Liver (tissue), 9 donors: ENCODE data around the gene UBE2M. TPM values are rescaled to one million over a fixed set of nuclear protein-coding genes. Genes with fewer than 3 reads are reported as not detected.

Experiments used
- DNase-seq: peaks from one replicate; pipeline ENCODE4 v3.0.0-alpha.2; 2017; ENCODE audit warnings: low spot score
- H3K27ac ChIP-seq, 2 donors: one replicate each; pipeline ENCODE4 v1.7.0; 2013; ENCODE audit warnings: inconsistent platforms in 2 of 2, low read length in 2 of 2, control low read depth in 1 of 2, low read depth in 1 of 2, mild to moderate bottlenecking in 1 of 2
- H3K27me3 ChIP-seq, 4 donors: one replicate each; pipeline versions ENCODE4 v1.6.1 to v1.7.0; 2013; ENCODE audit warnings: low read length in 3 of 4, inconsistent platforms in 1 of 4, mild to moderate bottlenecking in 1 of 4, moderate library complexity in 1 of 4; ENCODE audit not compliant: control insufficient read depth in 4 of 4, insufficient read depth in 4 of 4
- H3K36me3 ChIP-seq, 4 donors: one replicate each; pipeline versions ENCODE4 v1.6.1 to v1.7.0; 2013; ENCODE audit warnings: low read length in 3 of 4, mild to moderate bottlenecking in 3 of 4, low read depth in 1 of 4, moderate library complexity in 1 of 4; ENCODE audit not compliant: control insufficient read depth in 4 of 4, insufficient read depth in 3 of 4
- H3K4me1 ChIP-seq, 4 donors: one replicate each; pipeline versions ENCODE4 v1.6.1 to v1.7.0; 2013; ENCODE audit warnings: low read length in 3 of 4, mild to moderate bottlenecking in 3 of 4, moderate library complexity in 1 of 4; ENCODE audit not compliant: control insufficient read depth in 4 of 4, insufficient read depth in 4 of 4
- H3K4me3 ChIP-seq, 3 donors: one replicate each; pipeline versions ENCODE4 v1.6.1 to v1.7.0; 2013; ENCODE audit warnings: low read length in 3 of 3, control low read depth in 1 of 3, low read depth in 1 of 3, mild to moderate bottlenecking in 1 of 3
- H3K9ac ChIP-seq, 2 donors: one replicate each; pipeline ENCODE4 v1.7.0; 2013; ENCODE audit warnings: low read length in 2 of 2, mild to moderate bottlenecking in 2 of 2, moderate library complexity in 2 of 2, control low read depth in 1 of 2, low read depth in 1 of 2
- H3K9me3 ChIP-seq, 4 donors: one replicate each; pipeline versions ENCODE4 v1.6.1 to v1.7.0; 2013; ENCODE audit warnings: low read length in 3 of 4; ENCODE audit not compliant: control insufficient read depth in 4 of 4
- EGR1 ChIP-seq, 2 donors: IDR thresholded peaks; 2 replicates each; pipeline ENCODE4 v1.6.1; 2016 to 2018; ENCODE audit warnings: antibody characterized with exemption in 2 of 2, low read depth in 2 of 2
- FOXA1 ChIP-seq: IDR thresholded peaks from 2 replicates; pipeline ENCODE4 v1.6.1; 2016; ENCODE audit warnings: antibody characterized with exemption
- FOXA2 ChIP-seq: IDR thresholded peaks from 2 replicates; pipeline ENCODE4 v1.6.1; 2016; ENCODE audit warnings: antibody characterized with exemption
- GABPA ChIP-seq, 2 donors: IDR thresholded peaks in 1 of 2; conservative IDR thresholded peaks in 1 of 2; 2 replicates each; pipeline ENCODE4 v1.6.1; 2016; ENCODE audit warnings: antibody characterized with exemption in 2 of 2, mild to moderate bottlenecking in 1 of 2, moderate library complexity in 1 of 2
- HNF4A ChIP-seq, 2 donors: conservative IDR thresholded peaks; 2 replicates each; pipeline ENCODE4 v1.6.1; 2016; ENCODE audit warnings: antibody characterized with exemption in 2 of 2, mild to moderate bottlenecking in 2 of 2
- HNF4G ChIP-seq: IDR thresholded peaks from 2 replicates; pipeline ENCODE4 v1.6.1; 2016; ENCODE audit warnings: antibody characterized with exemption
- JUND ChIP-seq, 2 donors: IDR thresholded peaks; 2 replicates each; pipeline ENCODE4 v1.6.1; 2016; ENCODE audit warnings: antibody characterized with exemption in 2 of 2
- NR2F2 ChIP-seq: IDR thresholded peaks from 2 replicates; pipeline ENCODE4 v1.6.1; 2016; ENCODE audit warnings: antibody characterized with exemption
- RAD21 ChIP-seq, 2 donors: IDR thresholded peaks; 2 replicates each; pipeline ENCODE4 v1.6.1; 2016; ENCODE audit warnings: antibody characterized with exemption in 2 of 2, mild to moderate bottlenecking in 2 of 2
- RXRA ChIP-seq, 2 donors: IDR thresholded peaks; 2 replicates each; pipeline ENCODE4 v1.6.1; 2017 to 2018; ENCODE audit warnings: antibody characterized with exemption in 2 of 2, mild to moderate bottlenecking in 1 of 2
- SP1 ChIP-seq: IDR thresholded peaks from 2 replicates; pipeline ENCODE4 v1.6.1; 2018; ENCODE audit warnings: antibody characterized with exemption, mild to moderate bottlenecking
- TAF1 ChIP-seq: conservative IDR thresholded peaks from 2 replicates; pipeline ENCODE4 v1.6.1; 2016; ENCODE audit warnings: antibody characterized with exemption, mild to moderate bottlenecking
- YY1 ChIP-seq: IDR thresholded peaks from 2 replicates; pipeline ENCODE4 v1.6.1; 2016; ENCODE audit warnings: antibody characterized with exemption, mild to moderate bottlenecking
- WGBS: extraction: QIAGEN DNeasy Blood & Tissue Kit; methylation state at CpG from one replicate; pipeline ENCODE4 v1.1.7; 2013; 5-methylcytosine and 5-hydroxymethylcytosine counted together
- polyA plus RNA-seq, 2 donors: library from polyadenylated mRNA; stranded (reverse) in 1 of 2; unstranded in 1 of 2; fragments of 200-250 nt in 1 of 2; fragments of >200 nt in 1 of 2; fragmentation: Nextera tagmentation in 1 of 2; extraction: Ambion mirVana in 1 of 2; gene quantifications; one replicate each; pipeline versions ENCODE4 v1.2.1 to v1.2.3, GENCODE V29; 2013 to 2015
- total RNA-seq, 2 donors: library from RNA; depleted of rRNA; stranded (reverse); fragments of >200 nt; gene quantifications; one replicate each; pipeline ENCODE4 v1.2.3, GENCODE V29; 2014
- TF ChIP-seq, protein P1 (sequence below): IDR thresholded peaks from 2 replicates; pipeline ENCODE4 v1.6.1; 2016; ENCODE audit warnings: antibody characterized with exemption
- TF ChIP-seq, protein P2 (sequence below): IDR thresholded peaks from 2 replicates; pipeline ENCODE4 v1.6.1; 2016; ENCODE audit warnings: antibody characterized with exemption, mild to moderate bottlenecking
- TF ChIP-seq, protein P3 (sequence below): IDR thresholded peaks from 2 replicates; pipeline ENCODE4 v1.6.1; 2016; ENCODE audit warnings: antibody characterized with exemption
- TF ChIP-seq, protein P4 (sequence below): IDR thresholded peaks from 2 replicates; pipeline ENCODE4 v1.6.1; 2016; ENCODE audit warnings: antibody characterized with exemption
- TF ChIP-seq, protein P5 (sequence below): fragments of 150-350 bp; IDR thresholded peaks from 2 replicates; pipeline ENCODE4 v1.5.1; 2017; ENCODE audit warnings: improper control_type of control experiment, low read depth, low read length; ENCODE audit not compliant: missing input control
- donor health status: healthy.
- donor health status: healthy.
- donor health status: healthy.
- donor health status: healthy.
- donor health status: healthy.

Gene UBE2M
- total and polyA plus RNA-seq, 4 donors: 7.6 to 30.7 (median 17.7) TPM

- Histone ChIP-seq H3K4me1 (peaks cover 27 to 63% (median 54%) of the 10 kb centered on the region in 4 donors), H3K4me3 (peak overlapping the region; percentile 54 to 78 (median 78)), H3K9ac (peak overlapping the region; percentile 71 to 90), H3K27ac (peak overlapping the region; percentile 87 to 100), H3K9me3 (no peaks in the 10 kb centered on the region), H3K36me3 (peaks cover 0 to 7% (median 3%) of the 10 kb centered on the region in 4 donors), H3K27me3 (no peaks in the 10 kb centered on the region)
- 1% methylated on average over 33 of the region's 33 CpGs for WGBS
- peak; percentile 87 for DNase-seq
- peak; percentile 86 to 94 for TF ChIP-seq GABPA (IDR thresholded peaks at IDR 0.05 in 1 of 2, conservative IDR thresholded peaks at IDR 0.05 in 1 of 2)
- TF ChIP-seq, protein P1, sequence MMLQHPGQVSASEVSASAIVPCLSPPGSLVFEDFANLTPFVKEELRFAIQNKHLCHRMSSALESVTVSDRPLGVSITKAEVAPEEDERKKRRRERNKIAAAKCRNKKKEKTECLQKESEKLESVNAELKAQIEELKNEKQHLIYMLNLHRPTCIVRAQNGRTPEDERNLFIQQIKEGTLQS: no peak
- TF ChIP-seq RAD21 (IDR thresholded peaks at IDR 0.05): no peak
- no peak for TF ChIP-seq TAF1
- TF ChIP-seq, protein P2, sequence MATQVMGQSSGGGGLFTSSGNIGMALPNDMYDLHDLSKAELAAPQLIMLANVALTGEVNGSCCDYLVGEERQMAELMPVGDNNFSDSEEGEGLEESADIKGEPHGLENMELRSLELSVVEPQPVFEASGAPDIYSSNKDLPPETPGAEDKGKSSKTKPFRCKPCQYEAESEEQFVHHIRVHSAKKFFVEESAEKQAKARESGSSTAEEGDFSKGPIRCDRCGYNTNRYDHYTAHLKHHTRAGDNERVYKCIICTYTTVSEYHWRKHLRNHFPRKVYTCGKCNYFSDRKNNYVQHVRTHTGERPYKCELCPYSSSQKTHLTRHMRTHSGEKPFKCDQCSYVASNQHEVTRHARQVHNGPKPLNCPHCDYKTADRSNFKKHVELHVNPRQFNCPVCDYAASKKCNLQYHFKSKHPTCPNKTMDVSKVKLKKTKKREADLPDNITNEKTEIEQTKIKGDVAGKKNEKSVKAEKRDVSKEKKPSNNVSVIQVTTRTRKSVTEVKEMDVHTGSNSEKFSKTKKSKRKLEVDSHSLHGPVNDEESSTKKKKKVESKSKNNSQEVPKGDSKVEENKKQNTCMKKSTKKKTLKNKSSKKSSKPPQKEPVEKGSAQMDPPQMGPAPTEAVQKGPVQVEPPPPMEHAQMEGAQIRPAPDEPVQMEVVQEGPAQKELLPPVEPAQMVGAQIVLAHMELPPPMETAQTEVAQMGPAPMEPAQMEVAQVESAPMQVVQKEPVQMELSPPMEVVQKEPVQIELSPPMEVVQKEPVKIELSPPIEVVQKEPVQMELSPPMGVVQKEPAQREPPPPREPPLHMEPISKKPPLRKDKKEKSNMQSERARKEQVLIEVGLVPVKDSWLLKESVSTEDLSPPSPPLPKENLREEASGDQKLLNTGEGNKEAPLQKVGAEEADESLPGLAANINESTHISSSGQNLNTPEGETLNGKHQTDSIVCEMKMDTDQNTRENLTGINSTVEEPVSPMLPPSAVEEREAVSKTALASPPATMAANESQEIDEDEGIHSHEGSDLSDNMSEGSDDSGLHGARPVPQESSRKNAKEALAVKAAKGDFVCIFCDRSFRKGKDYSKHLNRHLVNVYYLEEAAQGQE: peak; percentile 61
- TF ChIP-seq JUND (IDR thresholded peaks at IDR 0.05): no peak
- TF ChIP-seq SP1: peak; percentile 61
- no peak for TF ChIP-seq FOXA2
- TF ChIP-seq FOXA1: no peak
- TF ChIP-seq, protein P3, sequence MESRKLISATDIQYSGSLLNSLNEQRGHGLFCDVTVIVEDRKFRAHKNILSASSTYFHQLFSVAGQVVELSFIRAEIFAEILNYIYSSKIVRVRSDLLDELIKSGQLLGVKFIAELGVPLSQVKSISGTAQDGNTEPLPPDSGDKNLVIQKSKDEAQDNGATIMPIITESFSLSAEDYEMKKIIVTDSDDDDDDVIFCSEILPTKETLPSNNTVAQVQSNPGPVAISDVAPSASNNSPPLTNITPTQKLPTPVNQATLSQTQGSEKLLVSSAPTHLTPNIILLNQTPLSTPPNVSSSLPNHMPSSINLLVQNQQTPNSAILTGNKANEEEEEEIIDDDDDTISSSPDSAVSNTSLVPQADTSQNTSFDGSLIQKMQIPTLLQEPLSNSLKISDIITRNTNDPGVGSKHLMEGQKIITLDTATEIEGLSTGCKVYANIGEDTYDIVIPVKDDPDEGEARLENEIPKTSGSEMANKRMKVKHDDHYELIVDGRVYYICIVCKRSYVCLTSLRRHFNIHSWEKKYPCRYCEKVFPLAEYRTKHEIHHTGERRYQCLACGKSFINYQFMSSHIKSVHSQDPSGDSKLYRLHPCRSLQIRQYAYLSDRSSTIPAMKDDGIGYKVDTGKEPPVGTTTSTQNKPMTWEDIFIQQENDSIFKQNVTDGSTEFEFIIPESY: no peak
- TF ChIP-seq NR2F2: peak; percentile 69
- TF ChIP-seq YY1: peak; percentile 98
- TF ChIP-seq, protein P4, sequence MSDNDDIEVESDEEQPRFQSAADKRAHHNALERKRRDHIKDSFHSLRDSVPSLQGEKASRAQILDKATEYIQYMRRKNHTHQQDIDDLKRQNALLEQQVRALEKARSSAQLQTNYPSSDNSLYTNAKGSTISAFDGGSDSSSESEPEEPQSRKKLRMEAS: peak; percentile 89
- peak; percentile 55 to 66 for TF ChIP-seq EGR1 (IDR thresholded peaks at IDR 0.05; ENCODE audit: low read depth in 2 of 2)
- TF ChIP-seq RXRA (IDR thresholded peaks at IDR 0.05): peak; percentile 7 to 35
- TF ChIP-seq HNF4G: no peak
- TF ChIP-seq, protein P5, sequence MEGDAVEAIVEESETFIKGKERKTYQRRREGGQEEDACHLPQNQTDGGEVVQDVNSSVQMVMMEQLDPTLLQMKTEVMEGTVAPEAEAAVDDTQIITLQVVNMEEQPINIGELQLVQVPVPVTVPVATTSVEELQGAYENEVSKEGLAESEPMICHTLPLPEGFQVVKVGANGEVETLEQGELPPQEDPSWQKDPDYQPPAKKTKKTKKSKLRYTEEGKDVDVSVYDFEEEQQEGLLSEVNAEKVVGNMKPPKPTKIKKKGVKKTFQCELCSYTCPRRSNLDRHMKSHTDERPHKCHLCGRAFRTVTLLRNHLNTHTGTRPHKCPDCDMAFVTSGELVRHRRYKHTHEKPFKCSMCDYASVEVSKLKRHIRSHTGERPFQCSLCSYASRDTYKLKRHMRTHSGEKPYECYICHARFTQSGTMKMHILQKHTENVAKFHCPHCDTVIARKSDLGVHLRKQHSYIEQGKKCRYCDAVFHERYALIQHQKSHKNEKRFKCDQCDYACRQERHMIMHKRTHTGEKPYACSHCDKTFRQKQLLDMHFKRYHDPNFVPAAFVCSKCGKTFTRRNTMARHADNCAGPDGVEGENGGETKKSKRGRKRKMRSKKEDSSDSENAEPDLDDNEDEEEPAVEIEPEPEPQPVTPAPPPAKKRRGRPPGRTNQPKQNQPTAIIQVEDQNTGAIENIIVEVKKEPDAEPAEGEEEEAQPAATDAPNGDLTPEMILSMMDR: no peak
- TF ChIP-seq HNF4A (conservative IDR thresholded peaks at IDR 0.05): no peak
Observed at GRCh38 chr19:58559275-58560006, 1.0 kb upstream of the UBE2M start.
